A673 (cell line): ENCODE measurements around the gene HNRNPUL2. TPM values are rescaled to one million over a fixed set of nuclear protein-coding genes. Genes with fewer than 3 reads are reported as not detected.
A peak's percentile ranks its signal among the peaks of the same experiment; 100 is the strongest.
"Not testable (repeated sequence)": the region's sequence is repeated elsewhere in the genome, so short reads cannot be mapped to it uniquely, and the experiment has no call there.

Experiments
- BruUV-seq: library from RNA; stranded (reverse); fragments of 400-500 nt; replicated peaks from 2 replicates; lab custom pipeline; 2021; lab: Mats Ljungman, UMichigan
- CTCF ChIA-PET: fragments of 300-600 bp; sonication (Branson Sonifier 250); formaldehyde crosslinking; loops from one replicate; lab custom pipeline; 2022; ENCODE audit warnings: antibody characterized with exemption; lab: Charles Lee
- POLR2A ChIA-PET: fragments of 300-600 bp; sonication (Branson Sonifier 250); formaldehyde crosslinking; loops from one replicate; lab custom pipeline; 2022; ENCODE audit warnings: antibody characterized with exemption; ENCODE audit not compliant: low non-redundant PET; lab: Charles Lee
- DNase-seq: peaks from one replicate; pipeline ENCODE4 v3.0.0-alpha.2; 2015; ENCODE audit warnings: low spot score
- H3K27ac ChIP-seq: fragments of 200-600 bp; sonication (generic); 2 replicates; pipeline ENCODE4 v1.5.1; 2016; ENCODE audit warnings: mixed run types, low read depth, mild to moderate bottlenecking, mixed read lengths, antibody characterized with exemption, low read length; ENCODE audit not compliant: poor library complexity, severe bottlenecking
- H3K27me3 ChIP-seq: fragments of 200-600 bp; sonication (generic); replicated peaks from 2 replicates; pipeline ENCODE4 v1.6.1; 2017; ENCODE audit warnings: mixed run types, low read depth, mild to moderate bottlenecking, mixed read lengths, antibody characterized with exemption, low read length; ENCODE audit not compliant: insufficient read depth, poor library complexity
- H3K36me3 ChIP-seq: fragments of 200-600 bp; sonication (generic); 2 replicates; pipeline ENCODE4 v1.6.1; 2016; ENCODE audit warnings: mixed run types, mild to moderate bottlenecking, mixed read lengths, antibody characterized with exemption, low read length; ENCODE audit not compliant: insufficient read depth, poor library complexity, severe bottlenecking
- H3K4me1 ChIP-seq: fragments of 200-600 bp; sonication (generic); 2 replicates; pipeline ENCODE4 v1.6.1; 2017; ENCODE audit warnings: mixed run types, mild to moderate bottlenecking, mixed read lengths, antibody characterized with exemption, low read length; ENCODE audit not compliant: insufficient read depth, poor library complexity, severe bottlenecking
- H3K4me3 ChIP-seq: fragments of 200-600 bp; sonication (generic); 2 replicates; pipeline ENCODE4 v1.5.1; 2016; ENCODE audit warnings: low read depth, mixed run types, mild to moderate bottlenecking, mixed read lengths, low read length; ENCODE audit not compliant: poor library complexity, severe bottlenecking
- H3K9me3 ChIP-seq: fragments of 200-600 bp; sonication (generic); 2 replicates; pipeline ENCODE4 v1.6.1; 2016; ENCODE audit warnings: mixed run types, low read depth, mild to moderate bottlenecking, mixed read lengths, antibody characterized with exemption, low read length; ENCODE audit not compliant: poor library complexity, severe bottlenecking
- EZH2 ChIP-seq: fragments of 200-600 bp; sonication (generic); IDR thresholded peaks from 2 replicates; pipeline ENCODE4 v1.6.1; 2017; ENCODE audit warnings: borderline replicate concordance, low read depth, mild to moderate bottlenecking, mixed read lengths, antibody characterized with exemption, low read length; ENCODE audit not compliant: poor library complexity, severe bottlenecking
- intact Hi-C: fragments of 100-400 bp; cut with micrococcal nuclease; formaldehyde crosslinking; loops from one replicate; pipeline ENCODE4 v1.10.0; 2022; ENCODE audit not compliant: unreplicated experiment
- total RNA-seq: library from RNA; stranded (reverse); gene quantifications from 2 replicates; pipeline ENCODE4 v1.2.3, GENCODE V29; 2021
- TF ChIP-seq, protein P1 (sequence below): fragments of 300-800, 200-600 bp; sonication (generic); conservative IDR thresholded peaks from 2 replicates; pipeline ENCODE4 v1.5.1; 2017; ENCODE audit warnings: low read depth, mild to moderate bottlenecking, antibody characterized with exemption, low read length, moderate library complexity, mixed read lengths

The HNRNPUL2 gene
- total RNA-seq, 1 experiment from 2014 or later = 104 TPM

GRCh38 chr11:62705413-62705812, 21.8 kb downstream of the HNRNPUL2 start:
- H3K27ac ChIP-seq = peak overlapping the region; percentile 75
- intact Hi-C loops = loop anchor here (5.0 kb wide), 2 partner anchors 113 to 308 kb away; partner anchors contain the start of gene TUT1
- H3K36me3 ChIP-seq = peaks cover 16% of the 10 kb centered on the region
- peak overlapping the region; percentile 65 for H3K4me3 ChIP-seq
- H3K4me1 ChIP-seq = peaks cover 37% of the 10 kb centered on the region
- POLR2A ChIA-PET = interaction anchor here (1.6 kb wide), 1 partner anchor 40 kb away, joined by 5 read pairs; the partner anchor contains the start of genes C11orf98 and CSKMT
- TF ChIP-seq, protein P1, sequence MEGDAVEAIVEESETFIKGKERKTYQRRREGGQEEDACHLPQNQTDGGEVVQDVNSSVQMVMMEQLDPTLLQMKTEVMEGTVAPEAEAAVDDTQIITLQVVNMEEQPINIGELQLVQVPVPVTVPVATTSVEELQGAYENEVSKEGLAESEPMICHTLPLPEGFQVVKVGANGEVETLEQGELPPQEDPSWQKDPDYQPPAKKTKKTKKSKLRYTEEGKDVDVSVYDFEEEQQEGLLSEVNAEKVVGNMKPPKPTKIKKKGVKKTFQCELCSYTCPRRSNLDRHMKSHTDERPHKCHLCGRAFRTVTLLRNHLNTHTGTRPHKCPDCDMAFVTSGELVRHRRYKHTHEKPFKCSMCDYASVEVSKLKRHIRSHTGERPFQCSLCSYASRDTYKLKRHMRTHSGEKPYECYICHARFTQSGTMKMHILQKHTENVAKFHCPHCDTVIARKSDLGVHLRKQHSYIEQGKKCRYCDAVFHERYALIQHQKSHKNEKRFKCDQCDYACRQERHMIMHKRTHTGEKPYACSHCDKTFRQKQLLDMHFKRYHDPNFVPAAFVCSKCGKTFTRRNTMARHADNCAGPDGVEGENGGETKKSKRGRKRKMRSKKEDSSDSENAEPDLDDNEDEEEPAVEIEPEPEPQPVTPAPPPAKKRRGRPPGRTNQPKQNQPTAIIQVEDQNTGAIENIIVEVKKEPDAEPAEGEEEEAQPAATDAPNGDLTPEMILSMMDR = no peak
- TF ChIP-seq EZH2 = no peak
- no peaks in the 10 kb centered on the region for H3K9me3 ChIP-seq
- CTCF ChIA-PET = interaction anchor here (0.5 kb wide), 1 partner anchor 69 kb away, joined by 7 read pairs; no protein-coding TSS in a partner anchor
- BruUV-seq = no TSS peak
- no peaks in the 10 kb centered on the region for H3K27me3 ChIP-seq
- no peak for DNase-seq

GRCh38 chr11:62703921-62704320, 23.3 kb downstream of the HNRNPUL2 start:
- H3K27ac ChIP-seq, DNase-seq, intact Hi-C loops, POLR2A ChIA-PET, H3K4me3 ChIP-seq, H3K27me3 ChIP-seq, H3K9me3 ChIP-seq, BruUV-seq, CTCF ChIA-PET: not testable (repeated sequence)
- peaks cover 12% of the 10 kb centered on the region for H3K36me3 ChIP-seq
- H3K4me1 ChIP-seq = peaks cover 26% of the 10 kb centered on the region

DNA sequence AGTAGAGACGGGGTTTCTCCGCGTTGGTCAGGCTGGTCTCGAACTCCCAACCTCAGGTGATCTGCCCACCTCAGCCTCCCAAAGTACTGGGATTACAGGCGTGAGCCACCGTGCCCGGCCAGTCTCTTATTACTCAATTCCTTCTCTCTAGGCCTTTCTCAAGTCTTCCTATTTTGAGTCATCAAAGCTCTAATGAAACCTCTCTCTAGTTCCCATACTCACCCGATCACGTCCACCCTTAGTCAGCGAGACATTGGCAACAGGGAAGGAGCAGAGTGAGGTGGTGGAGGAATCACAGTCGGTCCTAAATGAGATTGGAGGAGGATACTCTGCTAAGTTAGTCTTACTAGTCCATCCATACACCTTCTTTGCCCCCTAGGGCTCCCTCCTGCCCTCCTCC, 25.0 kb downstream of the HNRNPUL2 start:
- intact Hi-C loops = no loop called here
- H3K27me3 ChIP-seq = no peaks in the 10 kb centered on the region
- H3K9me3 ChIP-seq = no peaks in the 10 kb centered on the region
- no peak for TF ChIP-seq EZH2
- TF ChIP-seq, protein P1 = no peak
- H3K36me3 ChIP-seq = peaks cover 12% of the 10 kb centered on the region
- no peak overlapping the region for H3K4me3 ChIP-seq
- no peak overlapping the region for H3K27ac ChIP-seq
- DNase-seq = no peak
- POLR2A ChIA-PET = no interaction called here
- no TSS peak for BruUV-seq
- CTCF ChIA-PET = no interaction called here
- peaks cover 18% of the 10 kb centered on the region for H3K4me1 ChIP-seq
